Stimulated activated CD8-positive, alpha-beta memory T cell treated with anti-CD3 and anti-CD28 coated beads, Interleukin-15, amount 100 ng/mL, for 48 hours (primary cell): ENCODE measurements around the gene CDY1B.
"Not testable (repeated sequence)": the region's sequence is repeated elsewhere in the genome, so short reads cannot be mapped to it uniquely, and the experiment has no call there.

Source experiments
- DNase-seq, 2 donors: peaks; one replicate each; pipeline ENCODE4 v3.0.0-alpha.2; 2020; ENCODE audit warnings: low read depth in 2 of 2

CDY1B gene

GRCh38 chrY:24047919-24048318 lies at the start of gene CDY1B:
Gene CDY1B (minus strand): TSS chrY:24048019. CDS start chrY:24047688, 331 bp downstream.
- not testable (repeated sequence) for DNase-seq

- not testable (repeated sequence) for DNase-seq
Observed at GRCh38 chrY:24049525-24049924, 1.7 kb upstream of the CDY1B start.

GRCh38 chrY:24043209-24043608 lies 4.6 kb downstream of the CDY1B start:
- DNase-seq: not testable (repeated sequence)

GRCh38 chrY:24039008-24039718 lies 8.7 kb downstream of the CDY1B start:
- DNase-seq: not testable (repeated sequence)

- not testable (repeated sequence) for DNase-seq
Observed at GRCh38 chrY:24026212-24027103, 21.4 kb downstream of the CDY1B start.
